Skeletal muscle satellite cell (primary cell): ENCODE results near the gene C19orf53.
"Not testable (repeated sequence)": the region's sequence is repeated elsewhere in the genome, so short reads cannot be mapped to it uniquely, and the experiment has no call there.

Experiments
- H3K27me3 ChIP-seq: 2 replicates; pipeline ENCODE4 v1.7.0; 2013; ENCODE audit warnings: low read length; ENCODE audit not compliant: control insufficient read depth, insufficient read depth
- H3K36me3 ChIP-seq: 2 replicates; pipeline ENCODE4 v1.7.0; 2013; ENCODE audit warnings: mild to moderate bottlenecking, control low read depth, low read length; ENCODE audit not compliant: insufficient read depth
- H3K4me1 ChIP-seq: 2 replicates; pipeline ENCODE4 v1.7.0; 2013; ENCODE audit warnings: low read length; ENCODE audit not compliant: control insufficient read depth, insufficient read depth
- H3K4me2 ChIP-seq: 2 replicates; pipeline ENCODE4 v1.7.0; 2013; ENCODE audit warnings: mild to moderate bottlenecking, low read length
- H3K4me3 ChIP-seq: 2 replicates; pipeline ENCODE4 v1.7.0; 2013; ENCODE audit warnings: low read length
- H3K9ac ChIP-seq: 2 replicates; pipeline ENCODE4 v1.7.0; 2013; ENCODE audit warnings: mild to moderate bottlenecking, low read depth, low read length, moderate library complexity
- H3K9me3 ChIP-seq: replicated peaks from 2 replicates; pipeline ENCODE4 v1.7.0; 2013; ENCODE audit warnings: mild to moderate bottlenecking, control low read depth, low read length

Gene C19orf53

DNA sequence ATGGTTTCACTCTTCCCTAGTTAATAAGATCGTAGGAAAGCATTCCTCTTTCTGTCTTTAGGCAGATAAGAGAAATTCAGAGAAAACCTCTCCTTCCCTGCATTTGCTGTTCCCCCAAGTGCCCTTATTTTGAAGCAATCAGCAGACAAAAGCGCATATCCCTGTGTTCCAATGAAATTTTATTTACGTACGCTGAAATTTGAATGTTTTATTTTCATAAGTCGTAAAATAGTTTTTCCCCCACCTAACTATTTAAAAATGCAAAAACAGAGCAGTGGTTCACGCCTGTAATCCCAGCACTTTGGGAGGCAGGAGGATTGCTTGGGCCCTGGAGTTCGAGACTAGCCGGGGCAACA lies 27.2 kb upstream of the C19orf53 start:
- Histone ChIP-seq H3K4me3 (peak overlapping the region; percentile 93), H3K9ac (no peak overlapping the region), H3K27me3 (no peaks in the 10 kb centered on the region), H3K9me3 (no peaks in the 10 kb centered on the region), H3K36me3 (peaks cover 3% of the 10 kb centered on the region), H3K4me1 (peaks cover 7% of the 10 kb centered on the region), H3K4me2 (peak overlapping the region; percentile 43)

DNA sequence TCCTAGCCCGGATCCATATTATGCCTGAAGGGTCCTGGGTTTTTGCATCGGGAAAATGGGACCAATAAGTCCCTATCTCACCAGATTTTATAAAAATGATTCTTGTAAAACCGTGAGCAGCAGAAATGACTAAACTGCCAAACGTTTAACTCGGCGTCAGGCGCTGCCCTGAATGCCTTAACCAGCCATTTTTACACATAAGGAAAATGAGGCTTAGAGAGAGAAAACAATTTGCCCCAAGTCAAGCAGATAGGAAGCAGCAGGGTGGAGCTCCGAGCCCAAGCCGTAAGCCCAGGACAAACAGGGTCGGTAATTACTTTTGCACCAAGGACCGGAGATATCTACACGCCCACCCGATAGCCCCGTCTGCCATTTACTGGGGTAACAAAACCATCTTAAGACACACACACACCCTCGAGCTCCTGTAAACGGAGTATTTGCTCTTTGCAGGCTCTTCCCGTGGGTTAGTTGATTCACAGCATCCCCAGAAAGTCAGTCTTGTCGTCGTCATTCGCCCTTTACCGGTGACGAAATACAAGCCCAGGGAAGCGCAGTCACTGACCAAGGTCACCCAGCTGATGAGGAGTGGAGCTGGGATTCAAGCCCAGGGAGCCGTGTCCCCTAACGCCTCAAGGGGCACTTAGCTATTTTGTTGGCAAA lies 26.0 kb upstream of the C19orf53 start:
- Histone ChIP-seq H3K4me2 (peak overlapping the region; percentile 99), H3K9ac (peak overlapping the region; percentile 98), H3K4me3 (peak overlapping the region; percentile 93), H3K36me3 (peaks cover 11% of the 10 kb centered on the region), H3K9me3 (no peaks in the 10 kb centered on the region), H3K4me1 (peaks cover 3% of the 10 kb centered on the region), H3K27me3 (no peaks in the 10 kb centered on the region)

DNA sequence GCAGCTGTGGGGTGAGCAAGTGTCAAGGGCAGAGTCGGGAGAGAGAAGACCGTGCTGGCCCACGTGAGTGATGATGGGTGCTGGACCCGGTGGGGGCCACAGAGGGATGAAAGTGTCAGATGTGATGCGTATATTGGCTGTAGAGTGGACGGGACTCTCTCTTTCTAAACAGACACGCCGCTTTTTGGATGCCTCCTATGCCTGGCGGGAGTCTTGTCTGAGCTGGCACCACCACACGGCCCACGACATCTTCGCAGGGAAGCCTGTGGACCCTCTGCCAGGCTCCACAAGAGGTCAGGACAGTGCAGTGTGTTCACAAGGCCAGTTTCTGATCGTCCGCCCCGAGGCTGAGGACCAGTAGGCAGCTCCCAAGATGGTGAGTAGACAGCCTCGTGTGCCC lies 22.8 kb upstream of the C19orf53 start:
- Histone ChIP-seq H3K9ac (no peak overlapping the region), H3K9me3 (no peaks in the 10 kb centered on the region)

GRCh38 chr19:13753622-13754021 lies 20.6 kb upstream of the C19orf53 start:
- H3K36me3 ChIP-seq = peaks cover 52% of the 10 kb centered on the region
- H3K4me3 ChIP-seq, H3K4me2 ChIP-seq, H3K9ac ChIP-seq, H3K9me3 ChIP-seq, H3K4me1 ChIP-seq, H3K27me3 ChIP-seq: not testable (repeated sequence)

More for the DNA sequence above, 22.8 kb upstream of the C19orf53 start:
- Histone ChIP-seq H3K4me3 (no peak overlapping the region), H3K36me3 (peaks cover 34% of the 10 kb centered on the region), H3K4me1 (peaks cover 3% of the 10 kb centered on the region), H3K27me3 (no peaks in the 10 kb centered on the region), H3K4me2 (no peak overlapping the region)

- Histone ChIP-seq H3K4me2 (no peak overlapping the region), H3K4me1 (no peaks in the 10 kb centered on the region), H3K36me3 (peaks cover 68% of the 10 kb centered on the region)
These were observed 18.0 kb upstream of the C19orf53 start for GRCh38 chr19:13756210-13756609.

GRCh38 chr19:13757805-13758772 lies 16.2 kb upstream of the C19orf53 start:
- no peak overlapping the region for H3K9ac ChIP-seq
- H3K27me3 ChIP-seq = no peaks in the 10 kb centered on the region
- no peak overlapping the region for H3K4me3 ChIP-seq
- no peak overlapping the region for H3K4me2 ChIP-seq
- peaks cover 70% of the 10 kb centered on the region for H3K36me3 ChIP-seq
- H3K4me1 ChIP-seq = no peaks in the 10 kb centered on the region
- no peaks in the 10 kb centered on the region for H3K9me3 ChIP-seq

More at GRCh38 chr19:13756210-13756609, 18.0 kb upstream of the C19orf53 start:
- H3K9me3 ChIP-seq = no peaks in the 10 kb centered on the region
- no peak overlapping the region for H3K9ac ChIP-seq
- no peaks in the 10 kb centered on the region for H3K27me3 ChIP-seq
- no peak overlapping the region for H3K4me3 ChIP-seq

- H3K9ac ChIP-seq = no peak overlapping the region
- H3K4me2 ChIP-seq = no peak overlapping the region
- no peak overlapping the region for H3K4me3 ChIP-seq
- peaks cover under 1% of the 10 kb centered on the region for H3K4me1 ChIP-seq
- no peaks in the 10 kb centered on the region for H3K9me3 ChIP-seq
- no peaks in the 10 kb centered on the region for H3K27me3 ChIP-seq
- peaks cover 74% of the 10 kb centered on the region for H3K36me3 ChIP-seq
These were observed 15.5 kb upstream of the C19orf53 start for GRCh38 chr19:13758795-13759194.

DNA sequence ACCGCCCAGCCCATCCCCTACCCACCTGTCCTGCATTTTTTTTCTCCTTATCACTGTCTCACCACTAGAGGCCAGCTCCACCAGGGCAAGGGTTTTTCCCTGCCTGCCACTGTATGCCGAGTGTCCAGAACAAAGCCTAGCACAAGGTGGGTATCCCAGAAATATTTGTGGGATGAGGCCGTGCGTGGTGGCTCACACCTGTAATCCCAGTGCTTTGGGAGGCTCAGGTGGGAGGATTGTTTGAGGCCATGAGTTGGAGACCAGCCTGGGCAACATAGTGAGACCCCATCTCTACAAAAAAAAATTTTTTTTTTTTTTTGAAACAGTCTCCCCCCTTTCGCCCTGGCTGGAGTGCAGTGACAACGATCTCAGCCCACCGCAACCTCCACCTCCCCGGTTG lies 12.8 kb upstream of the C19orf53 start:
- Histone ChIP-seq H3K4me3 (no peak overlapping the region), H3K9me3 (no peaks in the 10 kb centered on the region), H3K9ac (no peak overlapping the region), H3K27me3 (no peaks in the 10 kb centered on the region), H3K36me3 (peaks cover 51% of the 10 kb centered on the region), H3K4me1 (peaks cover 12% of the 10 kb centered on the region), H3K4me2 (no peak overlapping the region)

GRCh38 chr19:13762635-13763235 lies 11.5 kb upstream of the C19orf53 start:
- Histone ChIP-seq H3K9me3 (no peaks in the 10 kb centered on the region), H3K9ac (no peak overlapping the region), H3K36me3 (peaks cover 41% of the 10 kb centered on the region), H3K4me1 (peaks cover 12% of the 10 kb centered on the region), H3K4me3 (no peak overlapping the region), H3K4me2 (no peak overlapping the region), H3K27me3 (no peaks in the 10 kb centered on the region)

GRCh38 chr19:13763265-13763664 lies 11.0 kb upstream of the C19orf53 start:
- H3K4me3 ChIP-seq = no peak overlapping the region
- no peak overlapping the region for H3K4me2 ChIP-seq
- H3K36me3 ChIP-seq = peaks cover 39% of the 10 kb centered on the region
- H3K4me1 ChIP-seq = peaks cover 12% of the 10 kb centered on the region
- no peaks in the 10 kb centered on the region for H3K27me3 ChIP-seq
- H3K9ac ChIP-seq = no peak overlapping the region
- no peaks in the 10 kb centered on the region for H3K9me3 ChIP-seq

GRCh38 chr19:13764101-13764807 lies 10.0 kb upstream of the C19orf53 start, which contains the start of gene MRI1:
MRI1 (plus strand) TSS chr19:13764522; CDS start chr19:13764589, 67 bp downstream.
- H3K4me1 ChIP-seq = peaks cover 12% of the 10 kb centered on the region
- H3K4me2 ChIP-seq = peak within 1 kb of the TSS; percentile 96
- no peaks in the 10 kb centered on the region for H3K27me3 ChIP-seq
- no peaks in the 10 kb centered on the region for H3K9me3 ChIP-seq
- H3K9ac ChIP-seq = peak within 1 kb of the TSS; percentile 81
- H3K4me3 ChIP-seq = peak within 1 kb of the TSS; percentile 86
- peaks cover 37% of the 10 kb centered on the region for H3K36me3 ChIP-seq
